PC-9 (cell line): ENCODE results near the gene SHROOM3.

Source experiments
- CTCF ChIP-seq: fragments of 200-600 bp; sonication (generic); conservative IDR thresholded peaks from 2 replicates; pipeline ENCODE4 v1.6.1; 2017; ENCODE audit warnings: mixed run types, antibody characterized with exemption, mild to moderate bottlenecking, moderate library complexity
- EZH2 ChIP-seq: fragments of 200-600 bp; sonication (generic); IDR thresholded peaks from 2 replicates; pipeline ENCODE4 v1.8.0; 2017; ENCODE audit warnings: antibody characterized with exemption, low read depth

DNA sequence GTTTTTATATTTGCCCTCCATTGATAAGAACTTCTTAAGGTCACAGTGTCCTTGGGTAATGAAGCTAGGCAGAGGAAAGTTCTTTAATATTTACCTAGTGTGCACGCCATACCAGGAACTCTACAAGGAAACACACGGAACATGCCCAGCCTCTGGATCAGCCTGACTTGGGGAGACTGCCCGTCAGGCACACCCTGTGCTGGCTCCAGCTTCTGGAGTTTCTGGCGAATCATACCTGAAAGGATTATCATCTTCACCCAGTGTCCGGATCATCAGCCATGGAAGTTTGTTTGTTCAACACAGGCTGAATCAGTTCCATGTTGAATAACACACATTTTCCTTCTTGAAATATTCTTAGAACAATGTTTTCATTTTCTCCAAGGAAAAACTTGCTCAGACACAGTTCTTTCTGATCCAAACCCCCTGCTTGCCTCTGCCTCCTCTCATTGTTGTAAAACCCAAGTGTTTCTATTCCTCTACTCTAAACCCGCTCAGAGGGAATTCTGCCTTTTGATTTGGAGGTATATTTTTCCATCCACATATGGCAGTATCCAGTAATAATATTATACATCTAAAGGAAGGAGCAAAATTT lies 176.7 kb downstream of the SHROOM3 start:
- no peak for TF ChIP-seq CTCF
- TF ChIP-seq EZH2, result no peak
